Renal cortical epithelial cell (primary cell): Measurements from ENCODE around the gene MSANTD7. TPM values are rescaled to one million over a fixed set of nuclear protein-coding genes. Genes with fewer than 3 reads are reported as not detected.
"Not testable (repeated sequence)": the region's sequence is repeated elsewhere in the genome, so short reads cannot be mapped to it uniquely, and the experiment has no call there.

Source experiments
- DNase-seq: peaks from one replicate; pipeline ENCODE4 v3.0.0-alpha.2; 2011; ENCODE audit warnings: low read depth
- total RNA-seq: library from RNA; depleted of rRNA; stranded (reverse); fragments of >200 nt; gene quantifications from 2 replicates; pipeline ENCODE4 v1.2.3, GENCODE V29; 2014

The MSANTD7 gene, protein sequence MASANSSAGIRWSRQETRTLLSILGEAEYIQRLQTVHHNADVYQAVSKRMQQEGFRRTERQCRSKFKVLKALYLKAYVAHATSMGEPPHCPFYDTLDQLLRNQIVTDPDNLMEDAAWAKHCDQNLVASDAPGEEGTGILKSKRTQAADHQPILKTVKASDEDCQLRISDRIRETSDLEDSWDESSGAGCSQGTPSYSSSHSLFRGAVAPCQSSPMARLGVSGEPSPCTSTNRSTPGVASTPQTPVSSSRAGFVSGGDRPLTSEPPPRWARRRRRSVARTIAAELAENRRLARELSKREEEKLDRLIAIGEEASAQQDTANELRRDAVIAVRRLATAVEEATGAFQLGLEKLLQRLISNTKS
- 17.6 and 20.7 TPM in 2 replicates for total RNA-seq

DNA sequence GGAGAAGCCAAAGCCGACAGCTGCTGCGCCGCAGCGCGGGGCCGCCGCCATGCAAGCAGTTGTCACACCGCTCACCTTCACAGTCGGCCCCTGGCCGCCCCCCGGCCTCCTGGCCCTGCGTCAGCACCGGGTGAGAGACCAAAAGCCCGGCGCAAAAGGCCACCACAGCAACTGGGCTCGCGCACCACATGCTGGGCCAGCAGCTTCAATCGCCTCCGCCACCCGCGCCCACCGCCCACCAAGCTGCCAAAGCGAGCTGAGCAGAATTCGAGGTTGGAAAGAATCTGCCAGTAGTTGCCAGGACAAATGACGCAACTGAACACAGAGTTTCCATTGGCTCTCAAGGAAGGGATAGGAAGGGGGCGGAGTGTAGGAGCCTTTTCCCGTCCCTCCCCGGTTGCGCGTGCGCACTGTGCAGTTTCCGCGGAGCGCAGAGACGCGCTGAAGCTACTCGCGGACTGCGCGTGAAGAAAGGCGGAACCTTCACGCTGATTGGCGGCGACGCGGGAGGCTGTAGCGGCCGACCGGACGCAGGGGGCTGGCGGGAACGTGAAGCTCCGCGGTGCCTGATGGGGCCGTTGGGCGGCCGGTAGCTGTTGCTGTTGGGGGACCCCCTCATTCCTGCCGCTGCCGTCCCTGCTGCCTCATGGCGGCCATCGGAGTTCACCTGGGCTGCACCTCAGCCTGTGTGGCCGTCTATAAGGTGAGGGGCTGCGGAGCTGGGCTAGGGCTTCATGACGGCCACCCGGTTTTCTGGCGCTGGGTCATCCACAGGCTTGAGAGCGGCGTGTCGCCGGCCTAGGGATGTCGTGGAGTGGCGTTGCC, at the start of gene MSANTD7, which contains the start of the genes CDNF and HSPA14:
Gene MSANTD7, plus strand, starts transcription at position 550 of the 825 bp plus-strand sequence. CDS start 3,979 bp downstream, outside the sequence.
Gene CDNF, minus strand, starts transcription at position 281 of the 825 bp plus-strand sequence. Its CDS starts 91 bp downstream, at position 190.
Gene HSPA14, plus strand, starts transcription at position 550 of the 825 bp plus-strand sequence. Its CDS starts 97 bp downstream, at position 647.
- DNase-seq = peak; percentile 98

DNA sequence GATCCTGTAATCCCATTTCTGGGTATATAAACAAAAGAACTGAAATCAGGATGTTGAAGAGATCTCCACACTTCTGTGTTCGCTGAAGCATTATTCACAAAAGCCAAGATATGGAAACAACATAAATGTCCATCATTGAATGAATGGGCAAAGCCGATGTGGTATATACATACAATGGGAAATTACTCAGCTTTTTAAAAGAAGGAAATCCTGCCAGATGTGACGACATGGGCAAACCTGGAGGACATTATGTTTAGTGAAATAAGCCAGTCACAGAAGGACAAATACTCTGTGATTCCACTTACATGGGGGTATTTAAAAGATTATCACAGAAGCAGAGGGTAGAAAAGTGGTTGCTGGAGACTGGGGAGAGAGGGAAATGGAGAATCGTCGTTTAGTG, 39.5 kb upstream of the MSANTD7 start:
- DNase-seq = no peak

DNA sequence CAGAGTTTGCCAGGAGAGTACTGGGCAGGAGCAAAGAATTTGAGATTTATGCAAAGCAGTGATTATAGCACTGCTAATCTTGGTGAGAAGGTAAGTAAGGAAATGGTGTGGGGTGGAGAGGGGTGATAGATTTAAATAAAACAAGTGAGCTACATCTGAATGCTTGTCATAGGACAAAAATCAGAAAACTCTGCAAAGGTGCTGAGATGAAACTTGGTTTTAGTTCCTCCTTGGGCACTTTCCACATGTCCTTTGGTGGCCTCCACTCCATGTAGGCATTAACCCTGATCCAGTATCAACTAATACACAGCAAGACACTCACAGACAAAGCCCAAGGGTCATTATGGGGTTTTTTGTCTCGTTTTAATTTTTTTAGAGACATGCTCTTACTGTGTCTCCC, 37.7 kb upstream of the MSANTD7 start:
- DNase-seq = no peak

DNA sequence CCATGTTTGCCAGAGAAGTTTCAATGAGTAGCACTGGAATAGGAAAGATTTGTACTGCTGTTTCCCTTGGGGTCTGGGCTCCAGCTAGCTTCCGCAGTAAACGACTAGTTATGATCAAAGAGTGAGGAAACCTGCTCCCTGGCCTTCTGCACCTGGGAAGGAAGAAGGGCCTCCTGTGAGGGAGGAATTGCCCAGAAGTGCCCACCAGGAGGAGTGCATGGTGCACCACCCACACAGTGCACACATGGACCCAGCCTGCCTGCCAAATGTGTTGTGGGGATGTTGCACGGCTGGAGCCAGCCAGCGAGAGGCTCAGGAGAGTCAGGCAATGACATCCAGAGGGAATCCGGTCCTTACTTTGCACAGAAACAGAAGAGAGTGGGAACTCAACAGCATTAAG, 36.4 kb upstream of the MSANTD7 start:
- DNase-seq = no peak

- peak; percentile 65 for DNase-seq
These were observed 34.3 kb upstream of the MSANTD7 start for GRCh38 chr10:14803827-14804226.

DNA sequence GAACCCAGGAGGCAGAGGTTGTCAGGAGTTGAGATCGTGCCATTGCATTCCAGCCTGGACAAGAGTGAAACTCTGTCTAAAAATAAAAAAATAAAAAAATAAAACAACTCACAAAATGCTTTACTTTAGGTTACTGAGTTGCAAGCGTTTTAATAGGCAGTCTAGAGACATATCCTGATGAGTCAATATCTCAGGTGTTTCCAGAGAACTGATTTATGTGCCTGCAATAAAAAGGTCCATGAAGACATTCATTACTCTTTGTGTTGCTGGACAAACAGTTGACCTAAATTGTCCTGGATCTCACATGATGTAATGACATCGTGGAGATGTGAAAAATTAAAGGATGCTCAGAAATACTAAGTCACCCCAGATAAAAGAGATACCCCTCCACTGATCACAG, 31.8 kb upstream of the MSANTD7 start:
- DNase-seq = no peak

- DNase-seq = no peak
These were observed 26.8 kb upstream of the MSANTD7 start for GRCh38 chr10:14810969-14811953.

DNA sequence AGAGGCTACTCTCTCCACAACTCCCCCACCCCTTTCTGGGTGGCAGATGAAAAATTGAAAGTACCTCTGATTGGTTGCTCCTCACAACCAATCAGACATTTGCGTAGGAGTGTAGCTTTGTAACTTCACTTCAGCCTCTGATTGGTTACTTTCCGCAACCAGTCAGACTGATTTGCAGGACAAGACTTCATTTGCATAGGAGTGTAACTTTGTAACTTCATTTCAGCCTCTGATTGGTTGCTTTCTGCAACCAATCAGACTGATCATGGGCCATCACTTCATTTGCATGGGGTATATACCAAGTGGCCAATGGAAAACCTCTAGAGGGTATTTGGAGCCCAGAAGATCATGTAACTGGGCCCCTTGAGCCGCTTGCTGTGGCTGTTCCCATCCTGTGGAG, 25.8 kb upstream of the MSANTD7 start:
- no peak for DNase-seq

DNA sequence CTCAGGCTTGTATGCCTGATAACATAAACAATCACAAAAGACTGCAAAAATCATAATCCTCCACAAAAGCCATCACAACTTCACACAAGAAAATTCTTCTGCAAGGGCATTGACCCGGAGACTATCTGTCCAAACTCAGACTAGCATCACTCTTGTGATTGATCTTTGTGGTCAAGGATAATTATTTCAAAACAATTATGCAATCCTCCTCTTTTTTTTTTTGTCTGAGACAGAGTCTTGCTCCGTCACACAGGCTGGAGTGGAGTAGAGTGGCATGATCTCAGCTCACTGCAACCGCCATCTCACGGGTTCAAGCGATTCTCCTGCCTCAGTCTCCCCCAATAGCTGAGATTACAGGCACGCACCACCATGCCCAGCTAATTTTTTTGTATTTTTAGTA, 22.4 kb upstream of the MSANTD7 start:
- peak; percentile 63 for DNase-seq

DNA sequence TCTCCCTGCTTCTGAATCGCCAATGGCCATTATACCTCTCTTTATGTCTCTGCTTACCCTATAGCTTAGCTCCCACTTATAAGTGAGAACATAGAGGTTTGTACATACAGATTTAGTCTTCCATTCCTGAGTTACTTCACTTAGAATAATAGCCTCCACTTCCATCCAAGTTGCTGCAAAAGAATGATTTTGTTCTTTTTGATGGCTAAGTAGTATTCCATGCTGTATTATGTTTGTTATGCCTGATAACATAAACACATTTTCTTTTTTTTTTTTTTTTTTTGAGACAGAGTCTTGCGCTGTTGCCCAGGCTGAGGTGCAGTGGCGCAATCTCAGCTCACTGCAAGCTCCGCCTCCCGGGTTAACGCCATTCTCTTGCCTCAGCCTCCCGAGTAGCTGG, 21.4 kb upstream of the MSANTD7 start:
- DNase-seq = not testable (repeated sequence)

- peak; percentile 58 for DNase-seq
These were observed 17.9 kb upstream of the MSANTD7 start for GRCh38 chr10:14820010-14820774.

GRCh38 chr10:14820775-14821154, 17.3 kb upstream of the MSANTD7 start:
- DNase-seq = no peak

- DNase-seq = no peak
These were observed 16.3 kb upstream of the MSANTD7 start for GRCh38 chr10:14821635-14822375.

- DNase-seq = peak; percentile 37
These were observed 15.0 kb upstream of the MSANTD7 start for GRCh38 chr10:14822879-14823755.

GRCh38 chr10:14823966-14824365, 14.1 kb upstream of the MSANTD7 start:
- DNase-seq = no peak

DNA sequence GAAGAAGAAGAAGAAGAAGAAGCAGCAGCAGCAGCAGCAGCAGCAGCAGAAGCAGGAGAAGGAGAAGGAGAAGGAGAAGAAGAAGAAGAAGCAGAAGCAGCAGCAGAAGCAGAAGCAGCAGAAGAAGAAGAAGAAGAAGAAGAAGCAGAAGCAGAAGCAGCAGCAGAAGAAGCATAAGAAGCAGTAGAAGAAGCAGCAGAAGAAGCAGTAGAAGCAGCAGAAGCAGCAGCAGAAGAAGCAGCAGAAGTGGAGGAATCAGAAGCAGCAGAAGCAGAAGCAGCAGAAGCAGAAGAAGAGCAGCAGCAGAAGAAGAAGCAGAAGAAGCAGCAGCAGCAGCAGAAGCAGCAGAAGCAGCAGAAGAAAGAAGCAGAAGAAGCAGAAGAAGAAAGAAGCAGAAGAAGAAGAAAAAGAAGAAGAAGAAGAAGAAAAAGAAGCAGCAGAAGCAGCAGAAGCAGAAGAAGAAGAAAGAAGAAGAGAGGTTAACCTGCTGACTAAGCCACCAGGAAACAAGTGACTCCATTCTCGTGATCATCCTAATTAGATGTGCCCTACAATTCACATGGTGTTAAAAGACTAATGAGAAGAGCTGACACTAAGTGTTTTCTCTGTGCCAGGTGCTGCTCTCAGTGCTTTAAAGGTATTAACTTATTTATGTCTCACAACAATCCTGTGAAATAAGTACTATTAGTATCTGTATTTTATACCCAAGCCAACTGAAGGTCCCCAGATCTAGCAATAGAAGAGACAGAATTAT, 11.9 kb upstream of the MSANTD7 start:
- no peak for DNase-seq

DNA sequence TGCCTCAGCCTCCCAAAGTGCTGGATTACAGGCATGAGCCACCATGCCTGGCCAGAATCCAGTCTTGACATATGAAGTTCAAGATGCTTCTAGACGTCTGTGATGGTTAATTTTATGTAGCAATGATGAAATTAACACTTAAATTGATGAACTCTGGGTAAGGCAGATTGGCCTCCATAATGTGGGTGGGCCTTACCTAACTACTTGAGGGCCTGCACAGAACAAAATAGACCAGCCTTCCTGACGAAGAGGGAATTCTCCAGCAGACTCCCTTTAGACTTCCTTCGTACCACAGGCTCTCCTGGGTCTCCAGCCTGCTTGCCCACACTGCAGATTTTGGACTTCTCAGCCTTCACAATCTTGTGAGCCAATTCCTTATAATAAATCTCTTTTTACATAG, 5.0 kb upstream of the MSANTD7 start:
- no peak for DNase-seq

- peak; percentile 4 for DNase-seq
These were observed 1.9 kb upstream of the MSANTD7 start for GRCh38 chr10:14836208-14836607.
